WTC11 (cell line): ENCODE results near the gene UQCRHL. TPM values are rescaled to one million over a fixed set of nuclear protein-coding genes. Genes with fewer than 3 reads are reported as not detected.
"Not testable (repeated sequence)": the region's sequence is repeated elsewhere in the genome, so short reads cannot be mapped to it uniquely, and the experiment has no call there.

Source experiments
- ATAC-seq: fragments of 200-7000 bp; cut with Tn5 transposase; 2 replicates; pipeline ENCODE4 v1.10.0; 2021; ENCODE audit warnings: mild to moderate bottlenecking, moderate library complexity
- CTCF ChIA-PET: fragments of 300-600 bp; sonication (Branson Sonifier 250); formaldehyde crosslinking; loops from one replicate; lab custom pipeline; 2021; ENCODE audit warnings: antibody characterized with exemption; lab: Charles Lee
- POLR2A ChIA-PET: fragments of 350-600 bp; sonication (Branson Sonifier 250); formaldehyde crosslinking; loops from one replicate; lab custom pipeline; 2021; ENCODE audit warnings: antibody characterized with exemption; lab: Charles Lee
- DNase-seq: peaks from one replicate; pipeline ENCODE4 v3.0.0; 2021; ENCODE audit warnings: low spot score
- H3K27ac Mint-ChIP-seq: 2 replicates; pipeline ENCODE4 v1.8.0; 2021; ENCODE audit warnings: mixed read lengths
- H3K27me3 Mint-ChIP-seq: 2 replicates; pipeline ENCODE4 v1.8.0; 2021; ENCODE audit warnings: low read depth, mild to moderate bottlenecking, moderate library complexity, mixed read lengths
- H3K36me3 Mint-ChIP-seq: 2 replicates; pipeline ENCODE4 v1.8.0; 2021; ENCODE audit warnings: mixed read lengths
- H3K4me1 Mint-ChIP-seq: 2 replicates; pipeline ENCODE4 v1.8.0; 2022; ENCODE audit warnings: mixed read lengths
- H3K4me3 Mint-ChIP-seq: 2 replicates; pipeline ENCODE4 v1.8.0; 2021; ENCODE audit warnings: mild to moderate bottlenecking, moderate library complexity, mixed read lengths
- H3K9me3 Mint-ChIP-seq: 2 replicates; pipeline ENCODE4 v1.8.0; 2021; ENCODE audit warnings: mixed read lengths
- CREB1 ChIP-seq: sonication (generic); formaldehyde crosslinking; IDR thresholded peaks from 2 replicates; pipeline ENCODE4 v1.8.0; 2023; ENCODE audit warnings: mild to moderate bottlenecking, missing genetic modification reagents
- ESRRA ChIP-seq: sonication (generic); formaldehyde crosslinking; IDR thresholded peaks from 2 replicates; pipeline ENCODE4 v1.8.1; 2022; ENCODE audit warnings: mild to moderate bottlenecking, missing genetic modification reagents, borderline replicate concordance
- FOXJ3 ChIP-seq: sonication (generic); formaldehyde crosslinking; IDR thresholded peaks from 2 replicates; pipeline ENCODE4 v1.9.0; 2021; ENCODE audit warnings: missing genetic modification reagents, mild to moderate bottlenecking, borderline replicate concordance
- GRHL2 ChIP-seq: fragments of 250-450 bp; sonication (Bioruptor Pico); IDR thresholded peaks from 2 replicates; pipeline ENCODE4 v1.8.0; 2022; ENCODE audit warnings: mild to moderate bottlenecking, moderate library complexity; ENCODE audit not compliant: insufficient replicate concordance, severe bottlenecking
- HMGA2 ChIP-seq: fragments of 250-450 bp; sonication (Bioruptor Pico); IDR thresholded peaks from 2 replicates; pipeline ENCODE4 v1.4.0; 2021; ENCODE audit warnings: mild to moderate bottlenecking, moderate library complexity
- NFE2L1 ChIP-seq: sonication (generic); formaldehyde crosslinking; IDR thresholded peaks from 2 replicates; pipeline ENCODE4 v1.8.1; 2023; ENCODE audit warnings: missing genetic modification reagents
- PRRX2 ChIP-seq: fragments of 250-450 bp; sonication (Bioruptor Pico); IDR thresholded peaks from 2 replicates; pipeline ENCODE4 v1.8.0; 2021; ENCODE audit warnings: mild to moderate bottlenecking
- SMAD4 ChIP-seq: sonication (generic); formaldehyde crosslinking; IDR thresholded peaks from 2 replicates; pipeline ENCODE4 v1.8.0; 2022; ENCODE audit warnings: mild to moderate bottlenecking, missing genetic modification reagents
- SP1 ChIP-seq: sonication (generic); formaldehyde crosslinking; conservative IDR thresholded peaks from 2 replicates; pipeline ENCODE4 v1.8.1; 2022; ENCODE audit warnings: missing genetic modification reagents
- ZNF232 ChIP-seq: sonication (generic); formaldehyde crosslinking; IDR thresholded peaks from 2 replicates; pipeline ENCODE4 v1.8.0; 2022; ENCODE audit warnings: mild to moderate bottlenecking, missing genetic modification reagents
- total RNA-seq: library from RNA; stranded (reverse); gene quantifications from 3 replicates; pipeline ENCODE4 v1.2.3, GENCODE V29; 2021
- TF ChIP-seq, protein P1 (sequence below): sonication (generic); formaldehyde crosslinking; IDR thresholded peaks from 2 replicates; pipeline ENCODE4 v1.8.0; 2022; ENCODE audit warnings: mild to moderate bottlenecking, missing genetic modification reagents
- TF ChIP-seq, protein P2 (sequence below): fragments of 250-450 bp; sonication (Bioruptor Pico); IDR thresholded peaks from 2 replicates; pipeline ENCODE4 v1.9.0; 2021; ENCODE audit warnings: moderate library complexity, mild to moderate bottlenecking, inconsistent platforms, borderline replicate concordance
- TF ChIP-seq, protein P3 (sequence below): fragments of 250-450 bp; sonication (Bioruptor Pico); IDR thresholded peaks from 2 replicates; pipeline ENCODE4 v2.1.2; 2022; ENCODE audit warnings: mild to moderate bottlenecking, moderate library complexity

The UQCRHL gene
- total RNA-seq, 1 experiment from 2014 or later: 3.8 TPM

DNA sequence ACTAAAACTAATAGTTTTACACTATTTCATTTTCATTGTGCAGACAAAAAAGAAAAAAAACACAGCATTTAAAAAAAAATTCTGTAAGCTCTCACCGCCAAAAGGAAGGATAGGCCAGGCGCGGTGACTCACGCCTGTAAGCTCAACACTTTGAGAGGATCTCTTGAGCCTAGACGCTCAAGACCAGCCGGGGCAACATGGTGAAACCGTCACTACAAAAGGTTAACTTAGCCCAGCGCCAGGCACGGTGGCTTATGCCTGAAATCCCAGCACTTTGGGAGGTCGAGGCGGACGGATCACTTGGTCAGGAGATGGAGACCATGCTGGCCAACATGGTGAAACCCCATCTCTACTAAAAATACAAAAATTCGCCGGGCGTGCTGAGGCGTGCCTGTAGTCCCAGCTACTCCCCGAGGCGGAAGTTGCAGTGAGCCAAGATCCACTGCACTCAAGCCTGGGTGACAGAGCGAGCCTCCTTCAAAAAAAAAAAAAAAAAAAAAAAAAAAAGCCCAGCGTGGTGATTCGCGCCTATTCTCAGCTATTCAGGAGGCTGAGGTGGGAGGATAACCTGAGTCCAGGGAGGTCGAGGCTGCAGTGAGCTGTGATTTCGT, 25.7 kb upstream of the UQCRHL start:
- Mint-ChIP-seq H3K27ac (peak overlapping the region; percentile 100), H3K27me3 (no peaks in the 10 kb centered on the region; the same call in 1 of the 2 replicates), H3K4me3 (peak overlapping the region; percentile 89), H3K4me1 (peaks cover 46% of the 10 kb centered on the region), H3K9me3 (no peaks in the 10 kb centered on the region), H3K36me3 (peaks cover 7% of the 10 kb centered on the region)
- ChIA-PET POLR2A (interaction anchor here (0.6 to 2.7 kb wide), 8 partner anchors 14 to 73 kb away, joined by 3 to 50 read pairs (median 8); partner anchors contain the start of gene SPEN), CTCF (interaction anchor here (0.7 to 2.1 kb wide), 8 partner anchors 14 to 1515 kb away, joined by 3 to 32 read pairs (median 4); partner anchors contain the start of gene SPEN)
- no peak for ATAC-seq
- DNase-seq: no peak
- TF ChIP-seq SMAD4 (CRISPR knock-in tag) (no peak), PRRX2 (CRISPR knock-in tag) (no peak), GRHL2 (CRISPR knock-in tag) (no peak), NFE2L1 (CRISPR knock-in tag) (no peak), ZNF232 (no peak), ESRRA (CRISPR knock-in tag) (no peak), CREB1 (no peak), FOXJ3 (CRISPR knock-in tag) (no peak)
- TF ChIP-seq, protein P1, sequence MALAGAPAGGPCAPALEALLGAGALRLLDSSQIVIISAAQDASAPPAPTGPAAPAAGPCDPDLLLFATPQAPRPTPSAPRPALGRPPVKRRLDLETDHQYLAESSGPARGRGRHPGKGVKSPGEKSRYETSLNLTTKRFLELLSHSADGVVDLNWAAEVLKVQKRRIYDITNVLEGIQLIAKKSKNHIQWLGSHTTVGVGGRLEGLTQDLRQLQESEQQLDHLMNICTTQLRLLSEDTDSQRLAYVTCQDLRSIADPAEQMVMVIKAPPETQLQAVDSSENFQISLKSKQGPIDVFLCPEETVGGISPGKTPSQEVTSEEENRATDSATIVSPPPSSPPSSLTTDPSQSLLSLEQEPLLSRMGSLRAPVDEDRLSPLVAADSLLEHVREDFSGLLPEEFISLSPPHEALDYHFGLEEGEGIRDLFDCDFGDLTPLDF (CRISPR knock-in tag): no peak
- TF ChIP-seq, protein P2, sequence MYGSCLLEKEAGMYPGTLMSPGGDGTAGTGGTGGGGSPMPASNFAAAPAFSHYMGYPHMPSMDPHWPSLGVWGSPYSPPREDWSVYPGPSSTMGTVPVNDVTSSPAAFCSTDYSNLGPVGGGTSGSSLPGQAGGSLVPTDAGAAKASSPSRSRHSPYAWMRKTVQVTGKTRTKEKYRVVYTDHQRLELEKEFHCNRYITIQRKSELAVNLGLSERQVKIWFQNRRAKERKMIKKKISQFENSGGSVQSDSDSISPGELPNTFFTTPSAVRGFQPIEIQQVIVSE (CRISPR knock-in tag): no peak

DNA sequence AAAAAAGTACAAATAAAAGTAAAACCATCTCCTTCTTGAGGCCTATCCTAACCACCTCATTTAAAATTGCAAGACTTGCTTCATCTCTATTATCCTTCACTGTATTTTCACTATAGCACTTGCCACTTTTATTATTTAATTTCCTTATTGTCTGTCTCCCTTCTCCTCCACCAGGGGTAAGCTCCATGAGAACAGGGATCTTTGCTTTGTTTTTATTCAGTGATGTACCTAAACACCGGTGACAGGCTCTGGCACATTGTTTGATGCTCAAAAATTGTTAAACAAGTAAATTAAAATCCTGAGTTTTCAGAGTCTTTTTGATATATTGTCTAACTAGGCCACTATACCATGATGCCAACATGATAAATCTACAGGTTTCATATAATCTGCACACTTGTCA, 22.8 kb upstream of the UQCRHL start:
- Mint-ChIP-seq H3K9me3 (no peaks in the 10 kb centered on the region), H3K27me3 (no peaks in the 10 kb centered on the region; the same call in 1 of the 2 replicates), H3K27ac (peak overlapping the region; percentile 15), H3K36me3 (peaks cover 7% of the 10 kb centered on the region), H3K4me3 (no peak overlapping the region), H3K4me1 (peaks cover 35% of the 10 kb centered on the region)
- DNase-seq: no peak
- POLR2A ChIA-PET: no interaction called here
- CTCF ChIA-PET: interaction anchor here (1.5 to 2.3 kb wide), 5 partner anchors 15 to 128 kb away, joined by 3 to 13 read pairs (median 6); no protein-coding TSS in a partner anchor
- ATAC-seq: no peak
- TF ChIP-seq, protein P3, sequence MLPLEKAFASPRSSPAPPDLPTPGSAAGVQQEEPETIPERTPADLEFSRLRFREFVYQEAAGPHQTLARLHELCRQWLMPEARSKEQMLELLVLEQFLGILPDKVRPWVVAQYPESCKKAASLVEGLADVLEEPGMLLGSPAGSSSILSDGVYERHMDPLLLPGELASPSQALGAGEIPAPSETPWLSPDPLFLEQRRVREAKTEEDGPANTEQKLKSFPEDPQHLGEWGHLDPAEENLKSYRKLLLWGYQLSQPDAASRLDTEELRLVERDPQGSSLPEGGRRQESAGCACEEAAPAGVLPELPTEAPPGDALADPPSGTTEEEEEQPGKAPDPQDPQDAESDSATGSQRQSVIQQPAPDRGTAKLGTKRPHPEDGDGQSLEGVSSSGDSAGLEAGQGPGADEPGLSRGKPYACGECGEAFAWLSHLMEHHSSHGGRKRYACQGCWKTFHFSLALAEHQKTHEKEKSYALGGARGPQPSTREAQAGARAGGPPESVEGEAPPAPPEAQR (CRISPR knock-in tag): no peak
- TF ChIP-seq SP1 (CRISPR knock-in tag) (no peak), HMGA2 (CRISPR knock-in tag) (no peak)

DNA sequence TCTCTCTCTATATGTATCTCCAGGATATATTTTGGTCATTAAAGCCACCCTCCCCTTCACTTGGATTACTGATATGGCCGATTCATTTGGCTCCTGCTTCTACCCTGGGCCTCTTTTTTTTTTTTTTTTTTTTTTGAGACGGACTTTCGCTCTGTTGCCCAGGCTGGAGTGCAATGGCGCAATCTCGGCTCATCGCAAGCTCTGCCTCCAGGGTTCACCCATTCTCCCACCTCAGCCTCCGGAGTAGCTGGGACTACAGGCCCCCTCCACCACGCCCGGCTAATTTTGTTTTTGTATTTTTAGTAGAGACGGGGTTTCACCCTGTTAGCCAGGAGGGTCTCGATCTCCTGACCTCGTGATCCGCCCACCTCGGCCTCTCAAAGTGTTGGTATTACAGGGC, 21.5 kb upstream of the UQCRHL start:
- ChIA-PET POLR2A (interaction anchor here (1.0 kb wide), 1 partner anchor 77 kb away, joined by 9 read pairs; no protein-coding TSS in a partner anchor), CTCF (interaction anchor here (0.6 to 2.3 kb wide), 5 partner anchors 13 to 109 kb away, joined by 3 to 13 read pairs (median 5); no protein-coding TSS in a partner anchor)
- H3K4me1 Mint-ChIP-seq: peaks cover 35% of the 10 kb centered on the region
- ATAC-seq, H3K27ac Mint-ChIP-seq, H3K27me3 Mint-ChIP-seq, H3K36me3 Mint-ChIP-seq, H3K4me3 Mint-ChIP-seq, DNase-seq, H3K9me3 Mint-ChIP-seq: not testable (repeated sequence)

DNA sequence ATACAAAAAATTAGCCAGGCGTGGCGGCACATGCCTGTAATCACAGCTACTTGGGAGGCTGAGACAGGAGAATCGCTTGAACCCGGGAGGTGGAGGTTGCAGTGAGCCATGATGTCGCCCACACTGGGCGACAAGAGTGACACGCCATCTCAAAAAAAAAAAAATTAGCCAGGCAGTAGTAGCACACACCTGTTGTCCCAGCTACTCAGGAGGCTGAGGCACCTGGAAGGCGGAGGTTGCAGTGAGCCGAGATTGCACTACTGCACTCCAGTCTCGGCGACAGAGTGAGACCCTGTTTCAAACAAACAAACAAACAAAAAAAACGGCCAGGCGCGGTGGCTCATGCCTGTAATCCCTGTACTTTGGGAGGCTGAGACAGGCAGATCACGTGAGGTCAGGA, 20.1 kb upstream of the UQCRHL start:
- H3K9me3 Mint-ChIP-seq, H3K36me3 Mint-ChIP-seq, POLR2A ChIA-PET, ATAC-seq, DNase-seq, H3K27ac Mint-ChIP-seq, H3K4me3 Mint-ChIP-seq, H3K27me3 Mint-ChIP-seq: not testable (repeated sequence)
- CTCF ChIA-PET: interaction anchor here (1.3 to 3.3 kb wide), 2 partner anchors 12 to 20 kb away, joined by 3 to 22 read pairs; partner anchors contain the start of gene SPEN
- H3K4me1 Mint-ChIP-seq: peaks cover 23% of the 10 kb centered on the region
